Adrenal gland (tissue), 5 donors: Measurements from ENCODE around the gene LSM2.

Source experiments
- POLR2A ChIP-seq, 2 donors: fragments of 450-650 bp; IDR thresholded peaks; one replicate each; pipeline ENCODE4 v1.6.1; 2017; ENCODE audit warnings: antibody characterized with exemption in 2 of 2, mild to moderate bottlenecking in 2 of 2, moderate library complexity in 1 of 2
- TF ChIP-seq, protein P1 (sequence below), 6 experiments: fragments of 450-650 bp in 4 of 6; fragments of 200-600 bp in 2 of 6; sonication (generic) in 1 of 6; IDR thresholded peaks; 1 replicate in 5 of 6; 2 replicates in 1 of 6; pipeline versions ENCODE4 v1.5.1 to v1.8.0; 2016 to 2021; ENCODE audit warnings: antibody characterized with exemption in 6 of 6, mild to moderate bottlenecking in 2 of 6, moderate library complexity in 1 of 6
- donor health status: DM: no; HTN: no; CAD: no.

DNA sequence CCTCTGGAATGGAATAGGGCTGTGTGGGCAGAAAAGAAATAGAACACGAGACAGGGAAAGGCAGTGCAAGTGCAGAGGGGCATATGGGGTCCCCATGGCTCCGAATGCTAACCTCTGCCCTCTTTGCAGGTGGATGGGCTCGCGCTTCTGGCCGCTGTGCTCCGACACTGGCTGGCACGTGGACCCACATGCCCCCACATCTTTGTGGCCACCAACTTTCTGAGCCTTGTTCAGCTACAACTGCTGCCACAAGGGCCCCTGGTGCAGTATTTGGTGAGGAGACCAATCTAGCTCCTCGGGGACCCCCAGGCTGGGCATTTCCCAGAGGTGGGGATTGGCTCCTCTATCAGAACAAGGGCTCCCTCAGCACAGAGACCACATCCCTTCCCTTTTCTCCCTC is 45.4 kb downstream of the LSM2 start:
- TF ChIP-seq, protein P1, sequence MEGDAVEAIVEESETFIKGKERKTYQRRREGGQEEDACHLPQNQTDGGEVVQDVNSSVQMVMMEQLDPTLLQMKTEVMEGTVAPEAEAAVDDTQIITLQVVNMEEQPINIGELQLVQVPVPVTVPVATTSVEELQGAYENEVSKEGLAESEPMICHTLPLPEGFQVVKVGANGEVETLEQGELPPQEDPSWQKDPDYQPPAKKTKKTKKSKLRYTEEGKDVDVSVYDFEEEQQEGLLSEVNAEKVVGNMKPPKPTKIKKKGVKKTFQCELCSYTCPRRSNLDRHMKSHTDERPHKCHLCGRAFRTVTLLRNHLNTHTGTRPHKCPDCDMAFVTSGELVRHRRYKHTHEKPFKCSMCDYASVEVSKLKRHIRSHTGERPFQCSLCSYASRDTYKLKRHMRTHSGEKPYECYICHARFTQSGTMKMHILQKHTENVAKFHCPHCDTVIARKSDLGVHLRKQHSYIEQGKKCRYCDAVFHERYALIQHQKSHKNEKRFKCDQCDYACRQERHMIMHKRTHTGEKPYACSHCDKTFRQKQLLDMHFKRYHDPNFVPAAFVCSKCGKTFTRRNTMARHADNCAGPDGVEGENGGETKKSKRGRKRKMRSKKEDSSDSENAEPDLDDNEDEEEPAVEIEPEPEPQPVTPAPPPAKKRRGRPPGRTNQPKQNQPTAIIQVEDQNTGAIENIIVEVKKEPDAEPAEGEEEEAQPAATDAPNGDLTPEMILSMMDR (IDR thresholded peaks at IDR 0.05), result no peak
- TF ChIP-seq POLR2A (IDR thresholded peaks at IDR 0.05), result no peak
